ENCODE data around the gene FHAD1. TPM values are rescaled to one million over a fixed set of nuclear protein-coding genes. Genes with fewer than 3 reads are reported as not detected.

FHAD1 gene
- total RNA-seq, 1 donor from 2014 or later, result not detected

DNA sequence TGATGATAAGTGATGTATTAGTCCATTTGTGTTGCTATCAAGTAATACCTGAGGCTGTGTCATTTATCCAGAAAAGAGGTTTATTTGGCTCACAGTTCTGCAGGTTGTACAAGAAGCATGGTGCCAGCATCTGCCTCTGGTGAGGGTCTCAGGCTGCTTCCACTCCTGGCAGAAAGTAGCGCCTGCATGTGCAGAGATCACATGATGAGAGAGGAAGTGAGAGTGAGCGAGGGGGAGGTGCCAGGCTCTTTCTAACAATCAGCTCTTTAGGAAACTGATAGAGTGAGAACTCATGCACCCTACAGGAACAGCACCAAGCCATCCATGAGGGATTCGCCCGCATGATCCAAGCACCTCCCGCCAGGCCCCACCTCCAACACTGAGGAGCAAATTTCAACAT, 2.2 kb upstream of the FHAD1 start:
- Mint-ChIP-seq H3K27me3 (ENCODE audit: low read depth) (peaks cover 28% of the 10 kb centered on the region), H3K4me3 (ENCODE audit: unreplicated experiment) (no peak overlapping the region)

DNA sequence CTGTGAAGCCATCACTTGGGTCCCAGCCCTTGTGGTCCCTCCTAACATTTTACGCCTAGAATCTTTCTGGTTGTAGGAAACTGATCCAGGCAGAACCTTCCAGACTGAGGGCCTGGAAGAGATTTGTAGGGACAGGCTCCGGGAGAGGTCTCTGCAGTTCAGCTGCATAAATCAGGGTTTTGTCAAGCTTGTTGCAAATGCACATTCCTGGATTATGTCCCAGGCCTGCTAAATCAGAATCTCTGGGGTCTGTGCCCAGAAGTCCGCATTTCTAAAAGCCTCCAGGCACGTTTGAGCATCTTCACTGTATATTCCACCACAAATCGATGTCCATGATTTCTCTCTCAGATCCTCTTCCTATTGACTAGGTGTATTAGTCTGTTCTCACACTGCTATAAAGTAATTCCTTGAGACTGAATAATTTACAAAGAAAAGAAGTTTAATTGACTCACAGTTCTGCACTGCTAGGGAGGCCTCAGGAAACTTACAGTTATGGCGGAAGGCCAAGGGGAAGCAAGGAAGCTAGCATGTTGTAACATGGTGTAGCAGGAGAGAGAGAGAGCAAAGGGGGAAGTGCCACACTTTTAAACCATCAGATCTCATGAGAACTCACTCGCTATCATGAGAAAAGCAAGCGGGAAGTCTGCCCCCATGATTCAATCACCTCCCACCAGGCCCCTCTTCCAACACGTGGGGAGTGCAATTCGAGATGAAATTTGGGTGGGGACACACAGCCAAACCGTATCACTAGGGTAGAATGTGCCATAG, 1.2 kb upstream of the FHAD1 start:
- Mint-ChIP-seq H3K27ac (ENCODE audit: unreplicated experiment) (no peak overlapping the region), H3K9me3 (ENCODE audit: low read depth) (no peaks in the 10 kb centered on the region), H3K4me3 (ENCODE audit: unreplicated experiment) (peak overlapping the region; percentile 54), H3K4me1 (ENCODE audit: low read depth) (peaks cover 9% of the 10 kb centered on the region), H3K36me3 (ENCODE audit: low read depth) (no peaks in the 10 kb centered on the region), H3K27me3 (ENCODE audit: low read depth) (peaks cover 37% of the 10 kb centered on the region)
- TF ChIP-seq, protein P1, sequence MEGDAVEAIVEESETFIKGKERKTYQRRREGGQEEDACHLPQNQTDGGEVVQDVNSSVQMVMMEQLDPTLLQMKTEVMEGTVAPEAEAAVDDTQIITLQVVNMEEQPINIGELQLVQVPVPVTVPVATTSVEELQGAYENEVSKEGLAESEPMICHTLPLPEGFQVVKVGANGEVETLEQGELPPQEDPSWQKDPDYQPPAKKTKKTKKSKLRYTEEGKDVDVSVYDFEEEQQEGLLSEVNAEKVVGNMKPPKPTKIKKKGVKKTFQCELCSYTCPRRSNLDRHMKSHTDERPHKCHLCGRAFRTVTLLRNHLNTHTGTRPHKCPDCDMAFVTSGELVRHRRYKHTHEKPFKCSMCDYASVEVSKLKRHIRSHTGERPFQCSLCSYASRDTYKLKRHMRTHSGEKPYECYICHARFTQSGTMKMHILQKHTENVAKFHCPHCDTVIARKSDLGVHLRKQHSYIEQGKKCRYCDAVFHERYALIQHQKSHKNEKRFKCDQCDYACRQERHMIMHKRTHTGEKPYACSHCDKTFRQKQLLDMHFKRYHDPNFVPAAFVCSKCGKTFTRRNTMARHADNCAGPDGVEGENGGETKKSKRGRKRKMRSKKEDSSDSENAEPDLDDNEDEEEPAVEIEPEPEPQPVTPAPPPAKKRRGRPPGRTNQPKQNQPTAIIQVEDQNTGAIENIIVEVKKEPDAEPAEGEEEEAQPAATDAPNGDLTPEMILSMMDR (IDR thresholded peaks at IDR 0.05), result no peak
- DNase-seq (ENCODE audit: low spot score), result no peak

More for the DNA sequence above, 2.2 kb upstream of the FHAD1 start:
- Mint-ChIP-seq H3K9me3 (ENCODE audit: low read depth) (no peaks in the 10 kb centered on the region), H3K4me1 (ENCODE audit: low read depth) (peaks cover 9% of the 10 kb centered on the region), H3K36me3 (ENCODE audit: low read depth) (no peaks in the 10 kb centered on the region), H3K27ac (ENCODE audit: unreplicated experiment) (no peak overlapping the region)
- DNase-seq (ENCODE audit: low spot score), result no peak
- TF ChIP-seq, protein P1 (IDR thresholded peaks at IDR 0.05), result no peak

DNA sequence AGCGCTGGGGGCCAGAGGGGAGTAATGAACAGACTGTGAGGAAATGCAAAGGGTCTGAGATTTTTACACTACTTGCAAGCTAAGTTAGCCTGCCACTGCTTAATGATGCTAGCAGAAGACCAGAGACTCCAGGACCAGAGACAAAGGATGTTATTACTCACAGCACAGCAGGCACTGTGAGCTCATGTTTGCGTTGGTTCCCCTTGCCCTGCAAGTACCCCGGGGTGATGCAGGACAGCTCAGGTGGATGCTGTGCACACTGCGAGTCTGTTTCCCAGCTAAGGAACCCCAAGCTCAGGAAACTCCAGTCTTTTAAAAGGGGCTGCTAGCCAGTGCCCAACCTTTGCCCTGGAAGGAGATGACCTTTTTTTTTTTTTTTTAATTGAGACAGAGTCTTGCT, 1.2 kb downstream of the FHAD1 start:
- peaks cover 9% of the 10 kb centered on the region for H3K4me1 Mint-ChIP-seq (ENCODE audit: low read depth)
- no peak for DNase-seq (ENCODE audit: low spot score)
- H3K27me3 Mint-ChIP-seq (ENCODE audit: low read depth), result peaks cover 52% of the 10 kb centered on the region
- no peaks in the 10 kb centered on the region for H3K9me3 Mint-ChIP-seq (ENCODE audit: low read depth)
- no peak overlapping the region for H3K27ac Mint-ChIP-seq (ENCODE audit: unreplicated experiment)
- no peak overlapping the region for H3K4me3 Mint-ChIP-seq (ENCODE audit: unreplicated experiment)
- TF ChIP-seq, protein P1 (IDR thresholded peaks at IDR 0.05), result no peak
- no peaks in the 10 kb centered on the region for H3K36me3 Mint-ChIP-seq (ENCODE audit: low read depth)

DNA sequence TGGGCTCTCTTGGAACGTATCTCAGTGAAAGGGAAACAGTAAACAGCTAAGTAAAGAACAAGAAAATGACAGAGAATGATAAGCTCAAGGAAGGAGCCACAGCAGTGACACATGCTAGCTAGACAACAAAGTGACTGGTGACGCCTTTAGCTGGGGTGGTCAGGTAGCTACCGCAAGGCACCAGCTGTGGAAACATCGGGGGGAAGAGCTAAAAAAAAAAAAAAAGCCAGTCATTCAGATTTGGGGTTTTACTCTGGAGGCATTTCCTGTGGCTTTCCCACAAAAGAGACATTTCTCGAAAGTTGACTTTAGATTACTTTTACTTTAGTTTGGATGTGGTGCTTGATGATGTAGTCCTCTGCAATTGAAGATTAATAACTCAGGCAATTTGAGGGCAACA, 2.1 kb downstream of the FHAD1 start:
- DNase-seq (ENCODE audit: low spot score), result no peak
- H3K27me3 Mint-ChIP-seq (ENCODE audit: low read depth), result peaks cover 56% of the 10 kb centered on the region

More for the DNA sequence above, 2.1 kb downstream of the FHAD1 start:
- Mint-ChIP-seq H3K36me3 (ENCODE audit: low read depth) (no peaks in the 10 kb centered on the region), H3K27ac (ENCODE audit: unreplicated experiment) (no peak overlapping the region), H3K4me3 (ENCODE audit: unreplicated experiment) (no peak overlapping the region), H3K9me3 (ENCODE audit: low read depth) (no peaks in the 10 kb centered on the region), H3K4me1 (ENCODE audit: low read depth) (peaks cover 9% of the 10 kb centered on the region)
- TF ChIP-seq, protein P1 (IDR thresholded peaks at IDR 0.05), result no peak
